Kidney (tissue), 14 donors: Measurements from ENCODE around the gene MXRA7. TPM values are rescaled to one million over a fixed set of nuclear protein-coding genes. Genes with fewer than 3 reads are reported as not detected.
A peak's percentile ranks its signal among the peaks of the same experiment; 100 is the strongest.

Source experiments
- DNase-seq, 5 donors: peaks; one replicate each; pipeline ENCODE4 v3.0.0-alpha.2; 2013 to 2020
- FAIRE-seq: peaks from 2 replicates; lab custom pipeline; 2012; peaks lifted over from hg19 to GRCh38; lab: Jason Lieb, UNC
- H3K27ac ChIP-seq, 2 donors: one replicate each; pipeline ENCODE4 v1.7.0; 2013; ENCODE audit warnings: low read depth in 2 of 2, low read length in 2 of 2, inconsistent platforms in 1 of 2
- H3K27me3 ChIP-seq: one replicate; pipeline ENCODE4 v1.7.1; 2013; ENCODE audit warnings: low read length, inconsistent platforms; ENCODE audit not compliant: control insufficient read depth, insufficient read depth
- H3K36me3 ChIP-seq, 3 donors: one replicate each; pipeline versions ENCODE4 v1.7.0 to v1.7.1; 2013; ENCODE audit warnings: low read length in 3 of 3, control low read depth in 1 of 3, inconsistent platforms in 1 of 3; ENCODE audit not compliant: insufficient read depth in 3 of 3, control insufficient read depth in 2 of 3
- H3K4me1 ChIP-seq, 3 donors: one replicate each; pipeline versions ENCODE4 v1.7.0 to v1.7.1; 2013; ENCODE audit warnings: low read length in 3 of 3, inconsistent platforms in 1 of 3, low read depth in 1 of 3; ENCODE audit not compliant: control insufficient read depth in 2 of 3, insufficient read depth in 2 of 3
- H3K4me3 ChIP-seq, 3 donors: one replicate each; pipeline versions ENCODE4 v1.7.0 to v1.8.1; 2013; ENCODE audit warnings: low read length in 3 of 3, control low read depth in 1 of 3, inconsistent platforms in 1 of 3
- H3K9ac ChIP-seq, 3 donors: one replicate each; pipeline versions ENCODE4 v1.7.0 to v1.7.1; 2013; ENCODE audit warnings: low read length in 3 of 3, control low read depth in 1 of 3, inconsistent platforms in 1 of 3
- H3K9me3 ChIP-seq, 3 donors: one replicate each; pipeline versions ENCODE4 v1.7.0 to v1.7.1; 2013; ENCODE audit warnings: low read length in 3 of 3, control low read depth in 1 of 3, inconsistent platforms in 1 of 3; ENCODE audit not compliant: control insufficient read depth in 2 of 3, insufficient read depth in 1 of 3
- intact Hi-C: fragments of 100-400 bp; cut with DNase I; formaldehyde crosslinking; loops from one replicate; pipeline ENCODE4 v1.11.1; 2022
- microRNA-seq: library from miRNA; unstranded; fragments of <30 nt; microRNA quantifications from one replicate; pipeline ENCODE4 v1.2.0, GENCODE V29; 2020
- polyA plus RNA-seq: library from polyadenylated mRNA; stranded (reverse); fragments of 350-450 nt; fragmentation: Illumina TruSeq; extraction: RNeasy Lipid Tissue Mini Kit (QIAGEN cat#74804); gene quantifications from one replicate; pipeline ENCODE4 v1.2.3, GENCODE V29; 2014; ENCODE audit warnings: low read depth, low replicate concordance; ENCODE audit not compliant: insufficient read depth
- total RNA-seq: library from RNA; stranded (reverse); fragmentation: NEBNext Ultra II Directional; extraction: Animal tissue kit (Norgen Biotek cat#: 25700); gene quantifications from one replicate; pipeline ENCODE4 v1.2.1, GENCODE V29; 2021
- TF ChIP-seq, protein P1 (sequence below): IDR thresholded peaks from 3 replicates; pipeline ENCODE4 v1.5.1; 2012; ENCODE audit warnings: mild to moderate bottlenecking, moderate library complexity, borderline replicate concordance; ENCODE audit not compliant: insufficient read depth; ENCODE audit errors: extremely low read depth
- donor health status: control.
- donor health status: control.
- donor health status: control.
- donor health status: control.
- donor health status: control.
- donor health status: DM: yes; HTN: yes; CAD: no.
- donor health status: Normal renal cell carcinoma (clear cell type).

The MXRA7 gene
- total and polyA plus RNA-seq, 2 donors from 2014 or later, result 72.4 to 130 TPM

- H3K9ac ChIP-seq, result no peak overlapping the region
- TF ChIP-seq, protein P1, sequence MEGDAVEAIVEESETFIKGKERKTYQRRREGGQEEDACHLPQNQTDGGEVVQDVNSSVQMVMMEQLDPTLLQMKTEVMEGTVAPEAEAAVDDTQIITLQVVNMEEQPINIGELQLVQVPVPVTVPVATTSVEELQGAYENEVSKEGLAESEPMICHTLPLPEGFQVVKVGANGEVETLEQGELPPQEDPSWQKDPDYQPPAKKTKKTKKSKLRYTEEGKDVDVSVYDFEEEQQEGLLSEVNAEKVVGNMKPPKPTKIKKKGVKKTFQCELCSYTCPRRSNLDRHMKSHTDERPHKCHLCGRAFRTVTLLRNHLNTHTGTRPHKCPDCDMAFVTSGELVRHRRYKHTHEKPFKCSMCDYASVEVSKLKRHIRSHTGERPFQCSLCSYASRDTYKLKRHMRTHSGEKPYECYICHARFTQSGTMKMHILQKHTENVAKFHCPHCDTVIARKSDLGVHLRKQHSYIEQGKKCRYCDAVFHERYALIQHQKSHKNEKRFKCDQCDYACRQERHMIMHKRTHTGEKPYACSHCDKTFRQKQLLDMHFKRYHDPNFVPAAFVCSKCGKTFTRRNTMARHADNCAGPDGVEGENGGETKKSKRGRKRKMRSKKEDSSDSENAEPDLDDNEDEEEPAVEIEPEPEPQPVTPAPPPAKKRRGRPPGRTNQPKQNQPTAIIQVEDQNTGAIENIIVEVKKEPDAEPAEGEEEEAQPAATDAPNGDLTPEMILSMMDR, result no peak
- no peaks in the 10 kb centered on the region for H3K27me3 ChIP-seq
- no peaks in the 10 kb centered on the region for H3K36me3 ChIP-seq
- H3K27ac ChIP-seq, result no peak overlapping the region
- DNase-seq, result peak in 3 of 5 donors; percentile 42 to 77 (median 76)
- H3K9me3 ChIP-seq, result no peaks in the 10 kb centered on the region
- no peak for FAIRE-seq
- intact Hi-C loops, result no loop called here
- H3K4me1 ChIP-seq, result no peaks in the 10 kb centered on the region
- no peak overlapping the region for H3K4me3 ChIP-seq
These were observed 78.8 kb downstream of the MXRA7 start for GRCh38 chr17:76631821-76632565.

GRCh38 chr17:76630151-76630550 is 80.6 kb downstream of the MXRA7 start:
- H3K36me3 ChIP-seq, result no peaks in the 10 kb centered on the region
- TF ChIP-seq, protein P1, result no peak
- no peaks in the 10 kb centered on the region for H3K9me3 ChIP-seq
- no peak for FAIRE-seq
- no peak overlapping the region for H3K9ac ChIP-seq
- intact Hi-C loops, result no loop called here
- H3K27ac ChIP-seq, result no peak overlapping the region
- H3K4me1 ChIP-seq, result no peaks in the 10 kb centered on the region
- H3K4me3 ChIP-seq, result no peak overlapping the region
- no peaks in the 10 kb centered on the region for H3K27me3 ChIP-seq
- peak in 3 of 5 donors; percentile 28 to 45 (median 38) for DNase-seq

Small RNA genes lying within 50 kb of the gene (microRNA-seq; reads per million reads assigned to microRNA genes)
- 1.4 reads per million for gene MIR636

Other genes with a start within 250 kb of the MXRA7 start
- not detected for gene AANAT, start 243.4 kb downstream of the MXRA7 start, total RNA-seq
- gene AANAT, start 243.4 kb downstream of the MXRA7 start, polyA plus RNA-seq, result not detected
- gene RHBDF2, start 209.5 kb downstream of the MXRA7 start, total RNA-seq, result 58.6 TPM
- gene RHBDF2, start 209.5 kb downstream of the MXRA7 start, polyA plus RNA-seq, result 6.8 TPM
- gene CYGB, start 173.3 kb downstream of the MXRA7 start, total RNA-seq, result 12.6 TPM
- 6.7 TPM for gene CYGB, start 173.3 kb downstream of the MXRA7 start, polyA plus RNA-seq
- gene PRCD, start 170.9 kb downstream of the MXRA7 start, total RNA-seq, result 2.2 TPM
- not detected for gene PRCD, start 170.9 kb downstream of the MXRA7 start, polyA plus RNA-seq
- gene ST6GALNAC2, start 125.1 kb downstream of the MXRA7 start, total RNA-seq, result 28.6 TPM
- gene ST6GALNAC2, start 125.1 kb downstream of the MXRA7 start, polyA plus RNA-seq, result 6.5 TPM
- 0.31 TPM for gene ST6GALNAC1, start 67.2 kb downstream of the MXRA7 start, total RNA-seq
- not detected for gene ST6GALNAC1, start 67.2 kb downstream of the MXRA7 start, polyA plus RNA-seq
- gene JMJD6, start 15.6 kb upstream of the MXRA7 start, total RNA-seq, result 23.6 TPM
- 34.3 TPM for gene JMJD6, start 15.6 kb upstream of the MXRA7 start, polyA plus RNA-seq
- 38.2 TPM for gene METTL23, start 15.9 kb upstream of the MXRA7 start, total RNA-seq
- gene METTL23, start 15.9 kb upstream of the MXRA7 start, polyA plus RNA-seq, result 53.0 TPM
- gene SRSF2, start 26.4 kb upstream of the MXRA7 start, total RNA-seq, result 155 TPM
- gene SRSF2, start 26.4 kb upstream of the MXRA7 start, polyA plus RNA-seq, result 129 TPM
- 22.6 TPM for gene MFSD11, start 27.2 kb upstream of the MXRA7 start, total RNA-seq
- gene MFSD11, start 27.2 kb upstream of the MXRA7 start, polyA plus RNA-seq, result 12.5 TPM
- gene MGAT5B, start 157.4 kb upstream of the MXRA7 start, total RNA-seq, result 2.3 TPM
- gene MGAT5B, start 157.4 kb upstream of the MXRA7 start, polyA plus RNA-seq, result 0.56 TPM